ENCODE results near the gene PROCA1. TPM values are rescaled to one million over a fixed set of nuclear protein-coding genes. Genes with fewer than 3 reads are reported as not detected.
A peak's percentile ranks its signal among the peaks of the same experiment; 100 is the strongest.
"Not testable (repeated sequence)": the region's sequence is repeated elsewhere in the genome, so short reads cannot be mapped to it uniquely, and the experiment has no call there.

Gene PROCA1
- total RNA-seq, 1 experiment from 2014 or later: 14.2 TPM

- H3F3A ChIP-seq (ENCODE audit: insufficient read depth, low read depth): peaks cover 32% of the 10 kb centered on the region
- ChIA-PET CTCF (no interaction called here), POLR2A (ENCODE audit: unreplicated experiment) (interaction anchor here (0.8 kb wide), 1 partner anchor 868 kb away, joined by 11 read pairs; no protein-coding TSS in a partner anchor)
- no peaks in the 10 kb centered on the region for H4K20me1 ChIP-seq (ENCODE audit: insufficient read depth)
- no TSS peak for BruUV-seq (replicated peaks)
- H3K4me1 ChIP-seq (replicated peaks; ENCODE audit: insufficient read depth): peaks cover 37% of the 10 kb centered on the region
- peak overlapping the region; percentile 31; the same call in 1 of the 2 replicates for H3K4me2 ChIP-seq
- H3K27me3 ChIP-seq (ENCODE audit: insufficient read depth, low read depth): no peaks in the 10 kb centered on the region
- no peak overlapping the region for H3K4me3 ChIP-seq
- no peaks in the 10 kb centered on the region for H3K9me2 ChIP-seq (ENCODE audit: insufficient read depth)
- no peaks in the 10 kb centered on the region for H3K79me2 ChIP-seq (ENCODE audit: low read depth)
- no peaks in the 10 kb centered on the region; the same call in 1 of the 2 replicates for H3K36me3 ChIP-seq (ENCODE audit: low read depth)
- no peak overlapping the region for H3K27ac ChIP-seq
- intact Hi-C loops (cut with micrococcal nuclease; ENCODE audit: unreplicated experiment): no loop called here
- no peaks in the 10 kb centered on the region; the same call in 1 of the 2 replicates for H3K9me3 ChIP-seq (ENCODE audit: insufficient read depth, low read depth)
- no peak overlapping the region for H2AFZ ChIP-seq
- TF ChIP-seq CTCF (conservative IDR thresholded peaks at IDR 0.05): no peak
- TF ChIP-seq EZH2 (IDR thresholded peaks at IDR 0.05; ENCODE audit: low read depth): no peak
- no peak for DNase-seq
These were observed 27.1 kb upstream of the PROCA1 start for GRCh38 chr17:28738680-28739384.

DNA sequence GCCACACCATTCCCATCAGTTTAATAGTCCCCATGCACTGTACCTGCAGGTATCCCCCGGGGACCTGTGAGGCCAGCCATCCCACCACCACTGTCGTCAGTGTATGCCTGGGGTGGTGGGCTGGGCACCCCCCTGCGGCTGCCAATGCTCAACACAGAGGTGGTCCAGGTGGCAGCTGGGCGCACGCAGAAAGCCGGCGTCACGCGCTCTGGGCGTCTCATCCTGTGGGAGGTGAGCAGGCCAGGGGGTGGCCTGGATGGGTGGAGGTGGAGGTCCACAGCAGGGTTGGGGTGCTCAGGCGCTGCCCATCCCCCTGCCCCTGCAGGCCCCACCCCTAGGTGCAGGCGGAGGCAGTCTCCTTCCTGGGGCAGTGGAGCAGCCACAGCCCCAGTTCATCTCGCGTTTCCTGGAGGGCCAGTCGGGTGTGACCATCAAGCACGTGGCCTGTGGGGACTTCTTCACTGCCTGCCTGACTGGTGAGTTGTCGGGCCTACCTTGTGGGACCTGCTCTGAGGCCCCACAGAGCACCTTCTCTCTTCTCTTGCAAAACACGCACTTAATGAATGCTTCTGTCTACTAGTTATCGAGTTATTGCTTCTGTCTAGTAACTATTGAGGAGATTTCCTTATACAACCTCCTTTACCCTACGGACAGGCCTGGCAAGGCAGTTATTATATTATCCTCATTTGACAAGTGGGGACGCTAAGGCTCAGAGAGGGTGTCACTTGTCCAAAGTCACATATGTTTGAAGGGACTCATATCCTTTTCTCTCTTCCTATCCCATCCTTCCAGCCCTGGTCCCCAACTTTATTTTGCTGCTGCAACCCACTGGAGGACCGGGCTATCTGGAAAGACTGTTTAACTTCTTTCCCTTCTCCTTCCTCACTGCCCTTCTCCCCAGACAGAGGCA is 26.3 kb upstream of the PROCA1 start:
- Histone ChIP-seq H3K4me1 (replicated peaks; ENCODE audit: insufficient read depth) (peaks cover 37% of the 10 kb centered on the region), H3F3A (ENCODE audit: insufficient read depth, low read depth) (peaks cover 31% of the 10 kb centered on the region), H3K27ac (no peak overlapping the region), H3K4me2 (peak overlapping the region; percentile 31), H2AFZ (no peak overlapping the region), H3K4me3 (no peak overlapping the region), H3K79me2 (ENCODE audit: low read depth) (no peaks in the 10 kb centered on the region), H3K9me2 (ENCODE audit: insufficient read depth) (no peaks in the 10 kb centered on the region), H3K27me3 (ENCODE audit: insufficient read depth, low read depth) (no peaks in the 10 kb centered on the region), H3K9me3 (ENCODE audit: insufficient read depth, low read depth) (no peaks in the 10 kb centered on the region; the same call in 1 of the 2 replicates), H4K20me1 (ENCODE audit: insufficient read depth) (no peaks in the 10 kb centered on the region), H3K36me3 (ENCODE audit: low read depth) (no peaks in the 10 kb centered on the region; the same call in 1 of the 2 replicates)
- TF ChIP-seq EZH2 (IDR thresholded peaks at IDR 0.05; ENCODE audit: low read depth) (no peak), CTCF (conservative IDR thresholded peaks at IDR 0.05) (no peak)
- DNase-seq: peak in 1 of 2 experiments; percentile 64
- no TSS peak for BruUV-seq (replicated peaks)
- intact Hi-C loops (cut with micrococcal nuclease; ENCODE audit: unreplicated experiment): no loop called here
- POLR2A ChIA-PET (ENCODE audit: unreplicated experiment): no interaction called here
- CTCF ChIA-PET: no interaction called here

DNA sequence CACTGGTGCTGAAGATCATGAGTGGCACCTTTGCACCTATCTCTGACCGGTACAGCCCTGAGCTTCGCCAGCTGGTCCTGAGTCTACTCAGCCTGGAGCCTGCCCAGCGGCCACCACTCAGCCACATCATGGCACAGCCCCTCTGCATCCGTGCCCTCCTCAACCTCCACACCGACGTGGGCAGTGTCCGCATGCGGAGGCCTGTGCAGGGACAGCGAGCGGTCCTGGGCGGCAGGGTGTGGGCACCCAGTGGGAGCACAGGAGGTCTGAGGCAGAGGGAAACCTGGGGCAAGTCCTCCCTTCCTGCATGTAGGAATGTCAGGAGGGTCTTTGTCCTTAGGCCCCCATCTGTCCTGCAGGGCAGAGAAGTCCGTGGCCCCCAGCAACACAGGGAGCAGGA is 25.6 kb upstream of the PROCA1 start:
- no peak overlapping the region for H2AFZ ChIP-seq
- no peaks in the 10 kb centered on the region for H3K27me3 ChIP-seq (ENCODE audit: insufficient read depth, low read depth)
- POLR2A ChIA-PET (ENCODE audit: unreplicated experiment): no interaction called here
- intact Hi-C loops (cut with micrococcal nuclease; ENCODE audit: unreplicated experiment): no loop called here
- H3K27ac ChIP-seq: no peak overlapping the region
- no TSS peak for BruUV-seq (replicated peaks)
- CTCF ChIA-PET: no interaction called here
- H3K4me1 ChIP-seq (replicated peaks; ENCODE audit: insufficient read depth): peaks cover 31% of the 10 kb centered on the region
- no peaks in the 10 kb centered on the region for H3K79me2 ChIP-seq (ENCODE audit: low read depth)
- no peaks in the 10 kb centered on the region for H3K9me2 ChIP-seq (ENCODE audit: insufficient read depth)
- no peak overlapping the region for H3K4me2 ChIP-seq
- H4K20me1 ChIP-seq (ENCODE audit: insufficient read depth): no peaks in the 10 kb centered on the region
- TF ChIP-seq EZH2 (IDR thresholded peaks at IDR 0.05; ENCODE audit: low read depth) (no peak), CTCF (conservative IDR thresholded peaks at IDR 0.05) (no peak)
- no peaks in the 10 kb centered on the region; the same call in 1 of the 2 replicates for H3K9me3 ChIP-seq (ENCODE audit: insufficient read depth, low read depth)
- DNase-seq: no peak
- H3K4me3 ChIP-seq: no peak overlapping the region
- H3F3A ChIP-seq (ENCODE audit: insufficient read depth, low read depth): peaks cover 28% of the 10 kb centered on the region
- H3K36me3 ChIP-seq (ENCODE audit: low read depth): no peaks in the 10 kb centered on the region; the same call in 1 of the 2 replicates

- not testable (repeated sequence) for DNase-seq; H3K27ac ChIP-seq; H2AFZ ChIP-seq; H3K4me2 ChIP-seq; H3K27me3 ChIP-seq (ENCODE audit: insufficient read depth, low read depth); H3K79me2 ChIP-seq (ENCODE audit: low read depth); BruUV-seq (replicated peaks); H3K9me2 ChIP-seq (ENCODE audit: insufficient read depth); H3K36me3 ChIP-seq (ENCODE audit: low read depth); H3K9me3 ChIP-seq (ENCODE audit: insufficient read depth, low read depth); H4K20me1 ChIP-seq (ENCODE audit: insufficient read depth); H3K4me3 ChIP-seq
- Histone ChIP-seq H3F3A (ENCODE audit: insufficient read depth, low read depth) (peaks cover 20% of the 10 kb centered on the region), H3K4me1 (replicated peaks; ENCODE audit: insufficient read depth) (peaks cover 21% of the 10 kb centered on the region)
- ChIA-PET POLR2A (ENCODE audit: unreplicated experiment) (interaction anchor here (1.1 kb wide), 1 partner anchor 215 kb away, joined by 4 read pairs; the partner anchor contains the start of gene PHF12), CTCF (interaction anchor here (0.6 to 0.9 kb wide), 4 partner anchors 7 to 1186 kb away, joined by 3 to 5 read pairs (median 4); partner anchors contain the start of gene TLCD1)
- intact Hi-C loops (cut with micrococcal nuclease; ENCODE audit: unreplicated experiment): loop anchor here (1.0 kb wide), 1 partner anchor 7 kb away; no protein-coding TSS in a partner anchor
These were observed 24.5 kb upstream of the PROCA1 start for GRCh38 chr17:28735913-28736769.
